Suprapubic skin (tissue), 4 donors: ENCODE results near the gene C3orf22.

Experiments
- EP300 ChIP-seq: sonication (generic); formaldehyde crosslinking; IDR thresholded peaks from one replicate; pipeline ENCODE4 v1.6.1; 2017; ENCODE audit warnings: antibody characterized with exemption
- POLR2A ChIP-seq, 2 donors: fragments of 450-650 bp; IDR thresholded peaks; one replicate each; pipeline ENCODE4 v1.6.1; 2017; ENCODE audit warnings: antibody characterized with exemption in 2 of 2, mild to moderate bottlenecking in 2 of 2, moderate library complexity in 2 of 2
- POLR2AphosphoS5 ChIP-seq, 3 donors: sonication (generic); formaldehyde crosslinking; IDR thresholded peaks; one replicate each; pipeline ENCODE4 v1.6.1; 2017; ENCODE audit warnings: antibody characterized with exemption in 3 of 3
- TF ChIP-seq, protein P1 (sequence below), 2 donors: fragments of 200-600 bp in 1 of 2; fragments of 450-650 bp in 1 of 2; sonication (generic) in 1 of 2; IDR thresholded peaks; one replicate each; pipeline ENCODE4 v1.5.1; 2016 to 2019; ENCODE audit warnings: antibody characterized with exemption in 2 of 2, mild to moderate bottlenecking in 1 of 2, moderate library complexity in 1 of 2

DNA sequence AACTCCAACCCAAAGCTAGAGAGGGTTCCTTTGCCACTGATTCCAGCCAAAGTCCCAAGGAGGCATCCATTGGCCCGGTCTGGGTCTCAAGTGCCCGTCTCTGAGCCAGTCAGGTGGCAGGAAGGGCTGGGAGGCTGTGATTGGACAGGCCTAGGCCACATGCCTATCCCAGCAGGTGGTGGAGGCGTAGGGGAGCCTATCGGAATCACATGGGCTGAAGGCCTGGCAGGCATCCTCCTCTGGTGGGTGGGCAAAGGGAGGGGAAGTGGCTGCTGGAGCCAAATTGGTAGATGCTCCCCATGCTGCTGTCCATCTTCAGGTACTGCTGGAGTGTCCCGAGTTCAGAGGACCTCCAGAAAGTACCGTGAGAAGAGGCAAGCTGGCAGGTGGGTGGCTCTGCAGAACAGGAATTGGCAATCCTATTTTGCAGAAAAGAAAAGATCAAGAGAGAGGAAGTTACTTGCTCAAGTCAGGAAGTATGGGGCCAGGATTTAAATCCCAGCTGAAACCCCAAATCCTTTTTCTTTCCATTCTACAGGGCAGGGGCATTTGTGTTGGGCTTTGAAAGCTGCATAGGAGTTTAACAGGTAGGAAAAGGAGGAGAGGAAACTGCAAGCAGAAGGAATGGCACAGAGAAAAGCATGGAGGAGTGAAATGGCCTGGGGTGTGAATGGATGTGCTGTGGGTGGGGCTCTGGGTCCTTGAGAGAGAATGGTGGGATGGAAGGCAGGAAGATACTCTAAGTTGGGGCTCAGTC lies 31.1 kb downstream of the C3orf22 start:
- no peak for TF ChIP-seq EP300
- TF ChIP-seq, protein P1, sequence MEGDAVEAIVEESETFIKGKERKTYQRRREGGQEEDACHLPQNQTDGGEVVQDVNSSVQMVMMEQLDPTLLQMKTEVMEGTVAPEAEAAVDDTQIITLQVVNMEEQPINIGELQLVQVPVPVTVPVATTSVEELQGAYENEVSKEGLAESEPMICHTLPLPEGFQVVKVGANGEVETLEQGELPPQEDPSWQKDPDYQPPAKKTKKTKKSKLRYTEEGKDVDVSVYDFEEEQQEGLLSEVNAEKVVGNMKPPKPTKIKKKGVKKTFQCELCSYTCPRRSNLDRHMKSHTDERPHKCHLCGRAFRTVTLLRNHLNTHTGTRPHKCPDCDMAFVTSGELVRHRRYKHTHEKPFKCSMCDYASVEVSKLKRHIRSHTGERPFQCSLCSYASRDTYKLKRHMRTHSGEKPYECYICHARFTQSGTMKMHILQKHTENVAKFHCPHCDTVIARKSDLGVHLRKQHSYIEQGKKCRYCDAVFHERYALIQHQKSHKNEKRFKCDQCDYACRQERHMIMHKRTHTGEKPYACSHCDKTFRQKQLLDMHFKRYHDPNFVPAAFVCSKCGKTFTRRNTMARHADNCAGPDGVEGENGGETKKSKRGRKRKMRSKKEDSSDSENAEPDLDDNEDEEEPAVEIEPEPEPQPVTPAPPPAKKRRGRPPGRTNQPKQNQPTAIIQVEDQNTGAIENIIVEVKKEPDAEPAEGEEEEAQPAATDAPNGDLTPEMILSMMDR (IDR thresholded peaks at IDR 0.05) = no peak
- TF ChIP-seq POLR2A (IDR thresholded peaks at IDR 0.05) = no peak
- TF ChIP-seq POLR2AphosphoS5 (IDR thresholded peaks at IDR 0.05) = no peak
